Spleen (tissue), 11 donors: ENCODE data around the gene FCN3. TPM values are rescaled to one million over a fixed set of nuclear protein-coding genes. Genes with fewer than 3 reads are reported as not detected.

Experiments used
- DNase-seq: peaks from one replicate; pipeline ENCODE4 v3.0.0-alpha.2; 2020
- H3K27ac ChIP-seq, 8 donors: fragments of 200-600 bp; sonication (generic) in 7 of 8; 1 replicate in 4 of 8; 2 replicates in 4 of 8; pipeline versions ENCODE4 v1.5.0 to v1.8.0; 2016 to 2021; ENCODE audit warnings: inconsistent platforms in 4 of 8, mild to moderate bottlenecking in 4 of 8, moderate library complexity in 1 of 8
- H3K27me3 ChIP-seq, 7 donors: fragments of 200-600 bp; sonication (generic) in 6 of 7; replicated peaks in 1 of 7; 1 replicate in 4 of 7; 2 replicates in 3 of 7; pipeline versions ENCODE4 v1.5.0 to v1.8.0; 2016 to 2021; ENCODE audit warnings: inconsistent platforms in 3 of 7, mild to moderate bottlenecking in 1 of 7
- H3K36me3 ChIP-seq, 6 donors: fragments of 200-600 bp; sonication (generic) in 5 of 6; 1 replicate in 4 of 6; 2 replicates in 2 of 6; pipeline versions ENCODE4 v1.5.0 to v1.8.0; 2016 to 2021; ENCODE audit warnings: inconsistent platforms in 2 of 6
- H3K4me1 ChIP-seq, 6 donors: fragments of 200-600 bp; sonication (generic) in 5 of 6; 1 replicate in 3 of 6; 2 replicates in 3 of 6; pipeline versions ENCODE4 v1.5.0 to v1.8.0; 2016 to 2021; ENCODE audit warnings: inconsistent platforms in 3 of 6
- H3K4me3 ChIP-seq, 8 donors: fragments of 200-600 bp; sonication (generic) in 7 of 8; 1 replicate in 4 of 8; 2 replicates in 4 of 8; pipeline versions ENCODE4 v1.5.0 to v1.8.0; 2016 to 2021; ENCODE audit warnings: inconsistent platforms in 4 of 8, mild to moderate bottlenecking in 4 of 8, moderate library complexity in 2 of 8
- H3K9me3 ChIP-seq, 8 donors: fragments of 200-600 bp; sonication (generic) in 7 of 8; 1 replicate in 4 of 8; 2 replicates in 4 of 8; pipeline versions ENCODE4 v1.5.0 to v1.8.0; 2016 to 2021; ENCODE audit warnings: inconsistent platforms in 4 of 8
- CTCF ChIP-seq, 11 experiments: fragments of 200-600 bp in 7 of 11; fragments of 450-650 bp in 4 of 11; sonication (generic) in 4 of 11; IDR thresholded peaks in 8 of 11; conservative IDR thresholded peaks in 3 of 11; 1 replicate in 7 of 11; 2 replicates in 4 of 11; pipeline versions ENCODE4 v1.4.0 to v1.8.0; 2016 to 2021; ENCODE audit warnings: antibody characterized with exemption in 11 of 11, inconsistent platforms in 4 of 11, mild to moderate bottlenecking in 1 of 11
- POLR2A ChIP-seq, 3 donors: fragments of 450-650 bp; IDR thresholded peaks; one replicate each; pipeline ENCODE4 v1.5.1; 2017; ENCODE audit warnings: antibody characterized with exemption in 3 of 3, mild to moderate bottlenecking in 1 of 3
- POLR2AphosphoS5 ChIP-seq, 3 donors: sonication (generic); formaldehyde crosslinking; IDR thresholded peaks; one replicate each; pipeline ENCODE4 v1.5.1; 2017; ENCODE audit warnings: antibody characterized with exemption in 3 of 3
- WGBS, 5 donors: extraction: QIAGEN DNeasy Blood & Tissue Kit in 3 of 5; methylation state at CpG; one replicate each; pipeline versions ENCODE4 v1.1.5 to v1.1.7; 2013 to 2018; 5-methylcytosine and 5-hydroxymethylcytosine counted together
- intact Hi-C: fragments of 100-400 bp; cut with DNase I; formaldehyde crosslinking; loops from one replicate; pipeline ENCODE4 v1.15.0; 2023; ENCODE audit warnings: low total_unique reads
- polyA plus RNA-seq, 3 donors: library from polyadenylated mRNA; stranded (reverse); fragments of 200-250 nt; gene quantifications; one replicate each; pipeline ENCODE4 v1.2.1, GENCODE V29; 2013
- total RNA-seq, 7 donors: library from RNA; depleted of rRNA in 3 of 7; stranded (reverse); fragments of >200 nt in 3 of 7; fragmentation: NEBNext Ultra II Directional in 4 of 7; extraction: Animal tissue kit (Norgen Biotek cat#: 25700) in 4 of 7; gene quantifications; one replicate each; pipeline versions ENCODE4 v1.1.0 to v1.2.1, GENCODE V29; 2016 to 2021
- donor health status: healthy with polysubstance abuse.
- donor health status: DM: no; HTN: no; CAD: no; lungs with moderate emphysema.
- donor health status: DM: no; HTN: no; CAD: no.
- donor health status: Bipolar disorder and iron deficiency.
- donor health status: healthy.
- donor health status: DM: no; HTN: no; CAD: no.
- donor health status: DM: yes; HTN: yes; CAD: no.

FCN3 gene
- total and polyA plus RNA-seq, 10 donors: 3.7 to 21.7 (median 9.2) TPM

GRCh38 chr1:27345272-27345671 lies 29.4 kb downstream of the FCN3 start:
- Histone ChIP-seq H3K9me3 (no peaks in the 10 kb centered on the region), H3K36me3 (peaks cover 0 to 50% (median 26%) of the 10 kb centered on the region in 6 donors), H3K4me1 (peaks cover 7 to 98% (median 55%) of the 10 kb centered on the region in 6 donors), H3K27me3 (peaks cover 0 to 15% (median 0%) of the 10 kb centered on the region in 7 donors), H3K27ac (peak overlapping the region in 1 of 8 donors; percentile 21), H3K4me3 (no peak overlapping the region)
- intact Hi-C loops: no loop called here
- WGBS, 5 donors: 74 to 93% (median 85%) methylated on average over 8 to 12 of the region's 12 CpGs
- TF ChIP-seq POLR2AphosphoS5 (IDR thresholded peaks at IDR 0.05): peak in 1 of 3 donors; percentile 19
- TF ChIP-seq POLR2A (IDR thresholded peaks at IDR 0.05): no peak
- DNase-seq: no peak

- H3K27me3 ChIP-seq: no peaks in the 10 kb centered on the region
- H3K27ac ChIP-seq: peak overlapping the region in 7 of 8 donors; percentile 89 to 98 (median 95)
- H3K9me3 ChIP-seq: no peaks in the 10 kb centered on the region
- intact Hi-C loops: no loop called here
- peaks cover 0 to 36% (median 24%) of the 10 kb centered on the region in 6 donors for H3K36me3 ChIP-seq
- no peak for TF ChIP-seq CTCF (IDR thresholded peaks at IDR 0.05 in 8 of 11, conservative IDR thresholded peaks at IDR 0.05 in 3 of 11)
- no peak for TF ChIP-seq POLR2A (IDR thresholded peaks at IDR 0.05)
- no peak for TF ChIP-seq POLR2AphosphoS5 (IDR thresholded peaks at IDR 0.05)
- H3K4me1 ChIP-seq: peaks cover 7 to 98% (median 48%) of the 10 kb centered on the region in 6 donors
- no peak for DNase-seq
- WGBS, 5 donors: 13 to 64% (median 41%) methylated on average over 5 of the region's 5 CpGs
- H3K4me3 ChIP-seq: peak overlapping the region in 7 of 8 donors; percentile 45 to 87 (median 63)
These were observed 31.0 kb downstream of the FCN3 start for GRCh38 chr1:27343639-27344025.

GRCh38 chr1:27342778-27343638 lies 31.6 kb downstream of the FCN3 start:
- TF ChIP-seq POLR2AphosphoS5 (IDR thresholded peaks at IDR 0.05): peak; percentile 80 to 85 (median 83)
- no peak for TF ChIP-seq POLR2A (IDR thresholded peaks at IDR 0.05)
- Histone ChIP-seq H3K4me1 (peaks cover 7 to 94% (median 46%) of the 10 kb centered on the region in 6 donors), H3K9me3 (no peaks in the 10 kb centered on the region), H3K36me3 (peaks cover 0 to 40% (median 25%) of the 10 kb centered on the region in 6 donors), H3K4me3 (peak overlapping the region; percentile 39 to 87 (median 59)), H3K27me3 (no peaks in the 10 kb centered on the region), H3K27ac (peak overlapping the region; percentile 88 to 98 (median 94))
- intact Hi-C loops: no loop called here
- DNase-seq: peak; percentile 97
- 8 to 43% (median 25%) methylated on average over 22 to 31 of the region's 31 CpGs for WGBS, 5 donors

- Histone ChIP-seq H3K4me1 (peaks cover 7 to 88% (median 44%) of the 10 kb centered on the region in 6 donors), H3K27ac (peak overlapping the region; percentile 88 to 98 (median 94)), H3K4me3 (peak overlapping the region; percentile 39 to 87 (median 59)), H3K27me3 (no peaks in the 10 kb centered on the region), H3K9me3 (no peaks in the 10 kb centered on the region), H3K36me3 (peaks cover 0 to 40% (median 20%) of the 10 kb centered on the region in 6 donors)
- TF ChIP-seq POLR2A (IDR thresholded peaks at IDR 0.05): no peak
- no peak for TF ChIP-seq CTCF (IDR thresholded peaks at IDR 0.05 in 8 of 11, conservative IDR thresholded peaks at IDR 0.05 in 3 of 11)
- no peak for TF ChIP-seq POLR2AphosphoS5 (IDR thresholded peaks at IDR 0.05)
- intact Hi-C loops: no loop called here
- 22 to 39% (median 34%) methylated on average over 6 to 8 of the region's 8 CpGs for WGBS, 5 donors
- DNase-seq: peak; percentile 82
These were observed 32.2 kb downstream of the FCN3 start for GRCh38 chr1:27342391-27342777.
